Fibroblast of skin of right quadriceps (primary cell): ENCODE results near the gene SUCO.
A peak's percentile ranks its signal among the peaks of the same experiment; 100 is the strongest.

Experiments
- DNase-seq: peaks from one replicate; pipeline ENCODE4 v3.0.0-alpha.2; 2013

The SUCO gene

GRCh38 chr1:172515927-172516326 is 17.0 kb upstream of the SUCO start:
- no peak for DNase-seq

DNA sequence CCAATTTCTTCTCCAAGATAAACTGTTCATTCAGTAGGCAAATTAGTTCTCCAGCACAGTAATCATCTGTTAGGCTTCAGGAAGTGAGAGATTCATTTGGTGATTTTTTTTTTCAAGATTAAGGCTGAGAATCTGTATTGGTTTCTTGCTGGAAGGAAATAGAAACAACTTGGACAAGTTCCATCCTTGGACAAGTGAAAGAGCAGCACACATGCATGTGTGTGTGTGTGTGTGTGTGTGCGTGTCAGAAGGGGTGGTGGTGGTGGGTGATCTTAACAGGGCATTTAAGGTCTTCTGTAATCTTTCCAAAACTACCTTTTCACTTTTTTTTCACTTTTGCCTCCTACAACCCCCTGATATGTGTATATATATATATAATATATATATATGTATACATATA is 15.9 kb upstream of the SUCO start:
- no peak for DNase-seq

DNA sequence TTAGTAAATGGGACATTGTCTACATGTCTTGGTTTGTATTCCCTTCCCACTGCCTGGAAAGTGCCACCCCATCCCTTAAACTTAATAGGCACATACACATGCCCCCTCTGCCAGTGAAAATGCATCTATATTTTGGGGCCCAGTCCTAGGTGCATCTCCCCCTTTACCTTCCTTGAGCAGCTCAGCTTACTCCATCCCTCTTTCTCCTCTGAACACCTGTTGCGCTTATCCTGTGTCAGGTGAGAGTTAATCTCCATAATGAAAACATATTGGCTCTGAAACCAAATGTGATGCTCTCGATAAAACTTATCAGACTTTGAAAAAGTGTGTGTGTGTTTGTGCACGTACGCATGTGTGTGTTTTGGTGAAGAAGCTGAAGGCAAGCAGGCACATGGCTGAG is 15.4 kb upstream of the SUCO start:
- no peak for DNase-seq

DNA sequence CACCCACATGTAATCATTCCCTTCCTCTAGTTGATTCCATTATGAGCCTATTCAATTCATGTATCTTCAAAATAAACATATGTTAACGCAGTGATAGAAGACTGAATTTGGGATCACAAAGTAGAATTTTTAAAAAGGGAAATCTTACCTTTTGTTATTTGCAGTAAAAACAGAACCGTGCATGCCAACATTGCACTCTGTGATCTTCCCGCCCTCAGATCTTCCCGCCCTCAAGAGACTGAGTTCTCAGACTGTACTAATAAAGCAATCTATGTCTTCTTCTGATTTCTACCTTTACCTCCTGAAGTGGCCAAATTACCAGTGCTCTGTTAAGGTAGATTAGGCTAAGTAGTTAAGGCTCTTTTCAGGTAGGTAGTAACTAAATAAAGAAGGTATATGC is 3.6 kb upstream of the SUCO start:
- no peak for DNase-seq

- no peak for DNase-seq
These were observed 3.0 kb upstream of the SUCO start for GRCh38 chr1:172530000-172530399.

GRCh38 chr1:172531412-172532182 is 1.4 kb upstream of the SUCO start:
- DNase-seq: no peak

GRCh38 chr1:172532183-172532699 is 709 bp upstream of the SUCO start:
- peak; percentile 98 for DNase-seq

DNA sequence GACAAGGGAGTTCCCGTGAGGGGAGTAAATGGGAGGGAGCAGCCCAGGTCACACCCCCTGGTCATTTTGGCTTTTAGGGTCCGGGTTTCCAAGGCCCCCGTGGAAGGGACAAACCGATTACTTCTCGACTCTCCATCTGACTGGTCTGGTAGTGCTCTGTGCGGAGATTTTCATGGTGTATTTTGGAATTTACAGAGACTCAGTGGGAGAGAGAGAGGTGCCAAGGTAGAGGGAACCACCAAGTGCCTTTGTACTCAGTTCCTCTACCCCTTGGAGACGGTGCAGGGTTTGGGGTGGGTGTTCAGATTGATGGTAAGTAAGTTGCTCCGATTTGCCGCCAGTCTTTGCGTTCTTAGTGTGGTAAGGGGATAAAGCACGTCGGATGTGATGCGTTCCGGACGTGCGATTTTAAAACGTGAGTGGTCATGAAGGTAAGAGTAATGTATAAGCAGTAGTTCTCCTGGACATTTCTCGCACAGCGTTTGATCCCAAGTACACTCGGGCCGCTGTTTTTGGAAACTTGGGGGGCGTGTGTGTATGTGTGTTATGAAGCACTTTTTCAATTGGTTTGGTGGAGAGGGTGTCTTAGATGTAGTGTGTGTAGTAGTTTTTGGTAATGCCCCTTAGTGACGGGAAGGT is 682 bp downstream of the SUCO start:
- peak; percentile 24 for DNase-seq

- no peak for DNase-seq
These were observed 3.3 kb downstream of the SUCO start for GRCh38 chr1:172536256-172536655.

- DNase-seq: peak; percentile 5
These were observed 4.4 kb downstream of the SUCO start for GRCh38 chr1:172537366-172537765.

DNA sequence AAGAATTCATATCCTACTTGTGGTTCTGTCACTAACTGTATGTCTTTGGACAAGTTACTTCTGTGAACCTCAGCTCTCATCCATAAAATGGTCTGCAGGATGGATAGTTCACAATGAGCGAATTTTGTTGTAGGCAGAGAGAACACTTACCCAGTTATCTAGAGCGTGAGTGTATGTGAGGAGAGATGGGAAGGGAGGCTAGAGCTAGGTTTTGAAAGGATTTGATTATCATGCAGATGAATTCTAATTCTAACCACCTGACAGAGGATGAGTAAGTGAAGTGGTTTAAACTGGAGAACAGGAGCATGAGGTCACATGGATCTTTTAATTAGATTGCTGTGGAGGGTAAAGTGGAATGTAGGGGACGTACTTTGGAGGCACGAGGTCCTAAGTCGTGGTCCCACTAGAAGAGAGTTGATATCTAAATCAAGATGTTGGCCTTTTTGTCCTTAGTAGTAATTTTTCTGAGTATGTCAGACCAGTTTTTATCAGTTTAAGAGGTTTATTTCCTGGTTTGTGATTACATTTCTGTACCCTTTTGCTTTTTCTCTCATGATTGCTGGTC is 5.0 kb downstream of the SUCO start:
- DNase-seq: peak; percentile 25

GRCh38 chr1:172540635-172541034 is 7.7 kb downstream of the SUCO start:
- no peak for DNase-seq

- DNase-seq: no peak
These were observed 11.6 kb downstream of the SUCO start for GRCh38 chr1:172544481-172545104.

- no peak for DNase-seq
These were observed 12.6 kb downstream of the SUCO start for GRCh38 chr1:172545396-172546004.

DNA sequence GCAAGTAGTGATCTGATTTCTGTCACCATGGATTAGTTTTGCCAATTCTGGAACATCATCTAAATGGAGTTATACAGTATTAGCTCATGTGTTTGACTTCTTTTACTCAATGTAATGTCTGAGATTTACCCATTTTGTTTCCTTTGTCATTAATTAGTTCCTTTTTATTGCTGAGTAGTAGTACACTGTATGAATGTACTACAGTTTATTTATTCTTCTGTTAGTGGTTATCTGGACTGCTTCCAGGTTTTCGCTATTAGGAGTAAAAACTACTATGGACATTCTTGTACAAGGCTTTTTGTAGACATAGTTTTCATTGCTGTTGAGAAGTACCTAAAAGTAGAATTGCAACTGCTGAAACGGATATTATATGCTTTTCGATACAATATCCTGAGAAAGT is 14.1 kb downstream of the SUCO start:
- peak; percentile 25 for DNase-seq

- peak; percentile 13 for DNase-seq
These were observed 16.8 kb downstream of the SUCO start for GRCh38 chr1:172549621-172550280.

DNA sequence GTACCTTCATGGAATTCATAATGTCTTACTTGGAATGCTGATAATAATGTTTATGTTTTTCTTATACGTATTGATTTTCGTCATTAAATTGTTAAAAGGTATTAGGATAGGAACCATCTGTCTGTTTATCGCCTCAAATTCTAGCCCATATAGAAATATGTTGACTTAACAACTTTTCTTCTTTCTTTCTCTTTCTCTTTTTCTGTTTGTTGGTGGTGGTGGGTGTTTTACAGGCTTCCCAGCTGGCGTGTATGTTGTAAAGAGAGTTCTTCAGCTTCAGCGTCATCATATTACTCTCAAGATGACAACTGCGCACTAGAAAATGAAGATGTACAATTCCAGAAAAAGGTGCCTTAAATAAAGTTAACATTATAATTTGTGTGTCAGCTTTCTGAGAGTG is 18.3 kb downstream of the SUCO start:
- DNase-seq: no peak

DNA sequence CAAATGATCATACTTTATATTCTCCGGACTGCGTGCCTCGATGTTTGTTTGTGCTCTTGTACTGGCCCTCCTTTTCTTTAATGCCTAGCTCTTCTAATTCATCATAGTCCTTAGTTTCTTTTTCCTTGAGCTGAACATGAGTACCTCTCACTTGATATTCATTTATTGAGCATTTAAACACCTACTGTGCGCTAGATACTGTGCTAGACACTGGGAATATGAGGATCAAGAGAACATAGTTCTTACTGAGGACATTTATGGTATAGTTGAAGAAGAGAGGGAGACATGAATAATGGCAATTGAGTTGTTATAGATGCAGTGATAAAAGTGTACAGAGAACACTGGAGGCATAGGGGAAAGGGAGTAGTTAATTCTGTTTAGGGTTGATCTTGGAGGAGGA is 22.0 kb downstream of the SUCO start:
- no peak for DNase-seq

DNA sequence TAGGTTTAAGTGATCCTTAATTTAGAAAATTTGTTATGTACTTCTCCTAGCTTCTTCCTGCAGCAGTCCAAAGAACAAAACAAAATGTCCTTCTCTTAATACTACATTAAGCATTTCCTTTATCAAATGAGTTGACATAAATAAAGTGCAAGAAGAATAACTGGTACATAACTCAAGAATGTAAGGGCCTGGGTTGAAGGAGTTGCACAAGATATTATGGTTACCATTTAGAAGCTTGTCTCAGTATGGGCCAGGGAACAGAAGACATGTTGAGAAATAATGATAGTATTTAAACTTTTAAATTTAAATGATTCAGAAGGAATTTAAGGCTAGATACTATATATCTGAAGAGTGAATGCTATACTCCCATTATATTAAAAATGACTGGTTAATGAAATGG is 23.5 kb downstream of the SUCO start:
- DNase-seq: peak; percentile 6

DNA sequence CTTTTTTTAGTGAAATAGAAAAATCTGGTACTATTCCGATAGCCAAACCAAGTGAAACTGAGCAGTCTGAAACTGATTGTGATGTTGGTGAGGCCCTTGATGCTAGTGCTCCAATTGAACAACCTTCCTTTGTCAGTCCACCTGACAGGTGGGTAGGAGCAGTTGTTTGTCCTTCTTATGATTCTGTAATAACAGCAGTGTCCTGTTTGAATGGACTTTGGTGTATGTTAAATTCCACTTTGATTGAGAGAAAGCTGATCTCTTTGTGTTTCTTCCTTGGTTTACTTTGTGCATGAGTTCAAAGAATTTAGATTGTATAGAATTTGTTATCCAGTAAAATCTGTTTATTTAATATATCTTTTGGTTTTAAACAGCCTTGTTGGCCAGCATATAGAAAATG is 24.3 kb downstream of the SUCO start:
- DNase-seq: no peak

- DNase-seq: no peak
These were observed 26.7 kb downstream of the SUCO start for GRCh38 chr1:172559572-172560210.

- DNase-seq: peak; percentile 65
These were observed 28.3 kb downstream of the SUCO start for GRCh38 chr1:172561252-172561651.
